NCI-H526 (cell line): ENCODE data around the gene TSPAN9.

ENCODE experiments used
- DNase-seq, 2 experiments: peaks; one replicate each; lab custom pipeline; 2025; lab: John Stamatoyannopoulos, UW

TSPAN9 gene

GRCh38 chr12:3225154-3225795 is 148.1 kb downstream of the TSPAN9 start:
- DNase-seq = no peak

GRCh38 chr12:3225796-3226180 is 148.6 kb downstream of the TSPAN9 start:
- DNase-seq = no peak

GRCh38 chr12:3226264-3226663 is 149.1 kb downstream of the TSPAN9 start:
- DNase-seq = no peak

GRCh38 chr12:3227076-3227975 is 150.1 kb downstream of the TSPAN9 start:
- DNase-seq = peak in 1 of 2 experiments; percentile 27

- DNase-seq = no peak
Observed at GRCh38 chr12:3228552-3228951, 151.4 kb downstream of the TSPAN9 start.

- no peak for DNase-seq
Observed at GRCh38 chr12:3229577-3229976, 152.4 kb downstream of the TSPAN9 start.

- no peak for DNase-seq
Observed at GRCh38 chr12:3230758-3231375, 153.7 kb downstream of the TSPAN9 start.

- no peak for DNase-seq
Observed at GRCh38 chr12:3231399-3231876, 154.3 kb downstream of the TSPAN9 start.

- no peak for DNase-seq
Observed at GRCh38 chr12:3233797-3234196, 156.6 kb downstream of the TSPAN9 start.

- DNase-seq = no peak
Observed at GRCh38 chr12:3236345-3237187, 159.4 kb downstream of the TSPAN9 start.

- no peak for DNase-seq
Observed at GRCh38 chr12:3238196-3238595, 161.0 kb downstream of the TSPAN9 start.

GRCh38 chr12:3241621-3242020 is 164.4 kb downstream of the TSPAN9 start:
- no peak for DNase-seq

GRCh38 chr12:3242199-3242863 is 165.2 kb downstream of the TSPAN9 start:
- no peak for DNase-seq

GRCh38 chr12:3243376-3244084 is 166.4 kb downstream of the TSPAN9 start:
- no peak for DNase-seq

- DNase-seq = no peak
Observed at GRCh38 chr12:3244219-3244750, 167.1 kb downstream of the TSPAN9 start.

GRCh38 chr12:3246253-3246652 is 169.1 kb downstream of the TSPAN9 start:
- no peak for DNase-seq

GRCh38 chr12:3247077-3247476 is 169.9 kb downstream of the TSPAN9 start:
- no peak for DNase-seq

- no peak for DNase-seq
Observed at GRCh38 chr12:3247629-3248161, 170.5 kb downstream of the TSPAN9 start.

GRCh38 chr12:3249081-3249800 is 172.1 kb downstream of the TSPAN9 start:
- no peak for DNase-seq
